Activated T-cell treated with anti-CD3 and anti-CD28 coated beads, Interleukin-2, amount 50 U/mL, for 72 hours (primary cell): Measurements from ENCODE around the gene VAV2. TPM values are rescaled to one million over a fixed set of nuclear protein-coding genes. Genes with fewer than 3 reads are reported as not detected.
"Not testable (repeated sequence)": the region's sequence is repeated elsewhere in the genome, so short reads cannot be mapped to it uniquely, and the experiment has no call there.

Experiments
- ATAC-seq, 2 donors: fragments of 150-1000 bp; cut with Tn5 transposase; replicated peaks in 1 of 2; 2 replicates each; pipeline ENCODE4 v1.10.0; 2021; ENCODE audit warnings: moderate library complexity in 2 of 2, mild to moderate bottlenecking in 1 of 2
- DNase-seq, 2 donors: peaks; one replicate each; pipeline ENCODE4 v3.0.0; 2021 to 2022; ENCODE audit warnings: mixed read lengths in 1 of 2
- H3K27ac Mint-ChIP-seq: one replicate; pipeline ENCODE4 v1.8.0; 2022; ENCODE audit warnings: mild to moderate bottlenecking, moderate library complexity, mixed read lengths
- H3K27me3 Mint-ChIP-seq: one replicate; pipeline ENCODE4 v1.8.0; 2022; ENCODE audit warnings: low read depth, mixed read lengths
- H3K36me3 Mint-ChIP-seq, 2 donors: one replicate each; pipeline ENCODE4 v1.8.0; 2022; ENCODE audit warnings: mixed read lengths in 2 of 2, mild to moderate bottlenecking in 1 of 2; ENCODE audit not compliant: insufficient read depth in 2 of 2
- H3K4me1 Mint-ChIP-seq: one replicate; pipeline ENCODE4 v1.8.0; 2022; ENCODE audit warnings: low read depth, mixed read lengths
- H3K4me3 Mint-ChIP-seq, 2 donors: one replicate each; pipeline ENCODE4 v1.8.0; 2022; ENCODE audit warnings: mild to moderate bottlenecking in 2 of 2, mixed read lengths in 2 of 2, moderate library complexity in 2 of 2
- H3K9me3 Mint-ChIP-seq, 2 donors: one replicate each; pipeline ENCODE4 v1.8.0; 2022; ENCODE audit warnings: mixed read lengths in 2 of 2
- total RNA-seq, 2 donors: library from RNA; stranded (reverse); gene quantifications; one replicate each; pipeline ENCODE4 v1.2.3, GENCODE V29; 2022

The VAV2 gene
- total RNA-seq, 2 donors from 2014 or later = 4.6 to 5.1 TPM

DNA sequence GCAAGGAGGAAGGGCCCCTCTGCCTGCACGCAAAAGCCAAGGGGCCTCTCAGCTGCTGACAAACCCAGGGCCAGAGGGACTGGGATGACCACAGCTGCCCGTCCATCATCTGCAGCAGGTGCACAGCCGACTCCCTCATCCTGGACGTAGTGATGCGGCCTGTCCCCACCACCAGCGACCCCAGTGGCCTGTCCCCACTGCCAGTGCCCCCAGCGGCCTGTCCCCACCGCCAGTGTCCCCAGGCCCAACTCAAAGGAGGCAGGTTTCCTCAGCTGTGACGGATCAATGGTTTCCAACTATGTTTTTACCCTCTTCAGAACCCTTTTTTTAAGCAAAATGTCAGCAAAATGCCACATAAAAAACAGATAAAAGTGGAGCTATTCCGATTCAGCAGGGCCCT is 62.5 kb downstream of the VAV2 start:
- Mint-ChIP-seq H3K27me3 (no peaks in the 10 kb centered on the region), H3K36me3 (no peaks in the 10 kb centered on the region), H3K27ac (no peak overlapping the region), H3K4me3 (no peak overlapping the region), H3K9me3 (peaks cover 0 to 4% of the 10 kb centered on the region in 2 donors), H3K4me1 (no peaks in the 10 kb centered on the region)
- no peak for ATAC-seq
- no peak for DNase-seq

DNA sequence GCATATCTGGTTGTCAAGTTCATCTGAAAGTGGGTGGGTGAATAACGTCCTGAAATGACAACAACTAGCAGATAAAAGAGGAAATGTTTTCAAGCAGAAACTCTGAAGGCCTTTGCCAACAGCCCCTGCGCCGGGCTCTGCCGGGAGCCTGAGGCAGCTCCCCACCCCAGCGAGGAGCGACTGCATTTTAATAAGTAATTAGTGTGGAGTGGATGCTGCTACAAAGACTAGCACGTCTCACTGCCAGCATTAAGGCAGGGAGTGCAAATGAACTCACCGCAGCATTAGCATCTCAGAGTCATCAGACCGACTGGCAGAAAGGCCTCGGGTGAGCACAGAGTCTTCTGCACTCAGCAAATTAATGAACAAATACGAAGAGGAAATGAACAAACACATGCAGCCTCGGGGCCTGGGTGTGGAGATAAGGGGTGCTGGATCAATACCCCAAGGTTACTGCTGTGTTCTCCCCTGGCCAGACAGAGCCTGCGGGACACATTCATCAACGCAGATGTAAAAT is 63.8 kb downstream of the VAV2 start:
- Mint-ChIP-seq H3K36me3 (no peaks in the 10 kb centered on the region), H3K9me3 (peaks cover 0 to 2% of the 10 kb centered on the region in 2 donors), H3K27ac (no peak overlapping the region), H3K27me3 (no peaks in the 10 kb centered on the region), H3K4me1 (no peaks in the 10 kb centered on the region), H3K4me3 (no peak overlapping the region)
- ATAC-seq (no peak), DNase-seq (no peak)

DNA sequence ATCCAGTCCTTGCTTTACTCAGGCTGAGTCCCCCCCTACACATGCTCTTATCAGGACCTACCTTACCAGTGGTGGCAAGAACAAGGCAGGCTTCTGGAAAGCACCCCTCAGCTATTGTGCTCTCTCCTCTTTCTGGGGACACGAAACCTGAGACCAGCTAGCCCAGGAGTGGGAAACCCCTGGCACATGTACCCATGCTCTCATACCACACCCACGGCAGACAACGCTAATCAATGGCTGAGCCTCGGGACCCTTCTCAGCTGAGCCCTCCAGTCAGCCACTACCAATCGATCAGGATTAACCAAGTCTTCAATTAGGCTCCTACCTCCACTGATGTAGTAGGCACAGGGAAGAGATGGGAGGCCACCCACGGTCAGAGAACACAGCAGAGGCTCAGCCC is 65.1 kb downstream of the VAV2 start:
- H3K9me3 Mint-ChIP-seq = no peaks in the 10 kb centered on the region

DNA sequence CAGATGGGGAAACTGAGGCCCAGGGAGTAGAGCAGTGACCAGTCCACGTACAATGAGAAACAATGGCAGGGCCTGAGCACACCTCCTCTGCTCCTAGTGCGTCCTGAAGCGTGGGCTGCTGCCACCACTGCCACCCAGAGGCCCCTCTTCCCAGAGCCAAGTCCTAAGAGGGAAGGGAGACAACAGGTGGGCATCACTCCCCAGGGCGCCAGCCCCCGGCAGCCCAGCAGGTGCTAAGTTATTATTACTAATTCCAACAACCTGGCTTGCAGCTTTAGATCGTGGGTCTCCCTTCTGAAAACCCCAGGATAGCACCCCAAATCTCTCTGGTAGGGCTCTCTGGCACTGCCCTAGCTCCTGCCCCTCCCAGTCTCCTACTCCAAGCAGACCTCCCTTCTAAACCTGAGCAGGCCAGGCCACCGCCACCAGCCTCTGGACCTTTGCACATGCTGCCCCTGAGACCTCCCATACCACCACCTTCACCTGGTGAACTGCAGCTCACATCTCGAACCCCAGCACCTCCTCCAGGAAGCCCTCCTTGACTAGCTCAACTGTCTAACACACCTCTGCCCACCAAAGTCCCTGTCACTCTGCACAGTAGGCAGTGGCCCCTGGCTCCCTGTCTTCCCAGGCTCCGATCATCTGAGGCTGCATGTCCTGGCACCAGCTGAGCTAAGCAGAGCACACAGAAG is 65.8 kb downstream of the VAV2 start:
- Mint-ChIP-seq H3K36me3 (no peaks in the 10 kb centered on the region), H3K27ac (no peak overlapping the region), H3K27me3 (no peaks in the 10 kb centered on the region), H3K4me1 (no peaks in the 10 kb centered on the region), H3K4me3 (no peak overlapping the region), H3K9me3 (no peaks in the 10 kb centered on the region)
- no peak for DNase-seq
- ATAC-seq = no peak

More for the DNA sequence above, 65.1 kb downstream of the VAV2 start:
- DNase-seq (no peak), ATAC-seq (no peak)
- H3K36me3 Mint-ChIP-seq = no peaks in the 10 kb centered on the region
- H3K4me3 Mint-ChIP-seq = no peak overlapping the region
- H3K4me1 Mint-ChIP-seq = no peaks in the 10 kb centered on the region
- no peaks in the 10 kb centered on the region for H3K27me3 Mint-ChIP-seq
- no peak overlapping the region for H3K27ac Mint-ChIP-seq

DNA sequence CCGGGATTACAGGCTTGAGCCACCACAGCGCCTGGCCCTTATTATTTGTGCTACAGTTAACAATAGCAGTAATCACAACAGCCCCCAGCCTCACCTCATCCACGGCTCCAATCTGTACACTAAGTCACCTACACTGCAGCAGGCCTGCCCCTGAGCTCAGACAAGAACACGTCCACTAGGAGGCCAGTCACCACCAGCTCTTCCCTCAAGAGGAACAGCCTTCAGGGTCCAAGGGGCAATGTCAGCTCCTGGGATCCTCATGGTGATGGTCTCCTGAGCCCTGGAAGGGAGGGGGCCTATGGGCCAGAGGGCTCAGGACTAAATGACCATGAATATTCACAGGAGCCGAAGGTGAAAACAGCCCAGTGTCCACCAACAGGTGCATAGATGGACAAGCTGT is 67.7 kb downstream of the VAV2 start:
- H3K4me3 Mint-ChIP-seq = no peak overlapping the region
- H3K9me3 Mint-ChIP-seq = no peaks in the 10 kb centered on the region
- H3K4me1 Mint-ChIP-seq = no peaks in the 10 kb centered on the region
- H3K27ac Mint-ChIP-seq = no peak overlapping the region
- DNase-seq (no peak), ATAC-seq (no peak)
- no peaks in the 10 kb centered on the region for H3K36me3 Mint-ChIP-seq
- H3K27me3 Mint-ChIP-seq = no peaks in the 10 kb centered on the region

DNA sequence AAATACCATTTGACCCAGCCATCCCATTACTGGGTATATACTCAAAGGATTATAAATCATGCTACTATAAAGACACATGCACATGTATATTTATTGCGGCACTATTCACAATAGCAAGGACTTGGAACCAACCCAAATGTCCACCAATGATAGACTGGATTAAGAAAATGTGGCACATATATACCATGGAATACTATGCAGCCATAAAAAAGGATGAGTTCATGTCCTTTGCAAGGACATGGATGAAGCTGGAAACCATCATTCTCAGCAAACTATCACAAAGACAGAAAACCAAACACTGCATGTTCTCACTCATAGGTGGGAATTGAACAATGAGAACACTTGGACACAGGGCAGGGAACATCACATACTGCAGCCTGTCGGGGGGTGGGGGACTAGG is 68.5 kb downstream of the VAV2 start:
- H3K4me1 Mint-ChIP-seq, H3K36me3 Mint-ChIP-seq, H3K9me3 Mint-ChIP-seq, H3K27ac Mint-ChIP-seq, H3K27me3 Mint-ChIP-seq, DNase-seq, H3K4me3 Mint-ChIP-seq, ATAC-seq: not testable (repeated sequence)

DNA sequence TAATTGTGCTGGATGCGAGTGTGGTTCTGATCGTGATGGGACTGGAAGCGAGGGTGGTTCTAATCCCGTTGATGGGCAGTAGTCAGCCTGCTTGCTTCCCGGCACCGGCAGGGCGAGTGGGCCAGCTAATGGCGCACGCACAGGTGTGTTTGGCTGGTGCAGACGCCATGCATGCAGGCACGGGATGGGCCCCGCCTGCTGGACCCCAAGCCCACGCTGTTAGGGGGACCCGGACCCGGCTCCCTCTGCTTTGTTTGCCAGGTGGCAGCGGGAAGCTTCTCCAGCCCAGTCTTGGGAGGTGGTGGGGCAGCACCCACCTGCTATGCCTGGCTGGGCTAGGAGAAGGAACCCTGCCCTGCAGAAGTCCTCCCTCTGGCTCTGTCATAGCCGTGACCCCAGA is 70.3 kb downstream of the VAV2 start:
- no peak overlapping the region for H3K4me3 Mint-ChIP-seq
- H3K27ac Mint-ChIP-seq = no peak overlapping the region
- ATAC-seq = no peak
- no peaks in the 10 kb centered on the region for H3K36me3 Mint-ChIP-seq
- H3K27me3 Mint-ChIP-seq = peaks cover 6% of the 10 kb centered on the region
- peaks cover 4% of the 10 kb centered on the region for H3K4me1 Mint-ChIP-seq
- DNase-seq = no peak
- H3K9me3 Mint-ChIP-seq = no peaks in the 10 kb centered on the region

DNA sequence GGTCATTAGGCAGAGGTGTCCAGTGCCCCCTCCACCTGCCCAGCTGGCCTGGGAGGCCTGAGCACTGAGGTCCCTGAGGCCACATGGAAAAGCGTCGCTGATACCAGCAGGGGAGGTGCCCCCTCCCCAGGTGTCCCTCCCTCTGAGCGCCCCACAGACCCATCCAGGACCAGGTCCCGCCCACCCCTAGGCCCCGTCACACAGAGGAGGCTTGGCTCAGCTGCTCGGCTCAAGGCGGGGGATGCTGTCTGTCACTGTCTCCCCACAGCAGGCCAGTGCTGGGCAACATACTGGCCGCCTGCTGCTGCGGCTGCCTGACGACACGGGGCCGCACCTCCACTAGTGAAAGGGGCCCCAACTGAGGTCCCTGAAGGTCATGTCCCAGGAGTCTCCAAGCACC is 71.7 kb downstream of the VAV2 start:
- DNase-seq (no peak), ATAC-seq (no peak)
- Mint-ChIP-seq H3K27ac (no peak overlapping the region), H3K4me1 (peaks cover 4% of the 10 kb centered on the region), H3K4me3 (no peak overlapping the region), H3K9me3 (no peaks in the 10 kb centered on the region), H3K27me3 (peaks cover 11% of the 10 kb centered on the region), H3K36me3 (no peaks in the 10 kb centered on the region)

DNA sequence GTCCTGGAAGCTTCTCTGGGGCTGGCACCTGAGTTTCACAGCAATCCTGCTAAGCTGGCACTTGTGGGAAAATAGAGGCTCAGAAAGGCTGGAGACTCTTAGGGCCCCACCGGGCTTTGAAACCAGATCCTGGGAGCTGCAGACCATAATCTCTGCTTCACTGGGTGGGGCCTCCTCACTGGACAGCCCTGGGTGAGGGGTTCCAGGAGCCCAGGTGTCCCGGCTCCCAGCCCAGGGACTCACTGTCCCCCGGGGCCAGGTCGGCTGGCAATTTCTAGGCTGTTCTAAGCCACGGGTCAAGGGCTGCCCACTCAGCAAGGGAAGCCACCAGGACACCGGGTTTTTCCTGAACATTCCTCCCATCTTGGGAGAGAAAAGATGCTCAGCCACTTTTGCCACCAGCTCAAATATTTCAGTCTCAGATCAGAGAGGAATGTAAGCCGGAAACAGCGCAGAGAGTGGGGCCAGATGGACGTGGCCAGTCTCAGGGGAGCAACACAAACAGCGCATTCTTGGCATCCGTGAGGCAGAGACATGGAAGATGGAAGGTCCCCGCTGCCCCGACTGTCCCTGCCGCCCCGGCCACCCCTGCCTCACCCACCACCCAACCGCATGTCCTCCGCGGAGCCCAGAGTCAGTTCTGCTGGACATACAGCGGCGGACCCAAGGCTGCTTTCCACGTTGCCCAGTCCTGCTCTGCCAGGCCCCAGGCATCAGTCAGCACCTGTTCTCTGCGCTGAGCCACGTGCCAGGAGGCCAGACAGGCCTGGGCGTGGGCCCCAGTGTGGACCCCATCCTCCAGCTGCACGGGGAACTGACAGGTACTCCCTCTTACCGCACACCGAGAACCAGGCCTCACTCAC is 72.6 kb downstream of the VAV2 start:
- Mint-ChIP-seq H3K36me3 (no peaks in the 10 kb centered on the region), H3K4me1 (peaks cover 4% of the 10 kb centered on the region), H3K4me3 (no peak overlapping the region), H3K27me3 (peaks cover 14% of the 10 kb centered on the region), H3K27ac (no peak overlapping the region), H3K9me3 (no peaks in the 10 kb centered on the region)
- ATAC-seq (no peak), DNase-seq (no peak)

DNA sequence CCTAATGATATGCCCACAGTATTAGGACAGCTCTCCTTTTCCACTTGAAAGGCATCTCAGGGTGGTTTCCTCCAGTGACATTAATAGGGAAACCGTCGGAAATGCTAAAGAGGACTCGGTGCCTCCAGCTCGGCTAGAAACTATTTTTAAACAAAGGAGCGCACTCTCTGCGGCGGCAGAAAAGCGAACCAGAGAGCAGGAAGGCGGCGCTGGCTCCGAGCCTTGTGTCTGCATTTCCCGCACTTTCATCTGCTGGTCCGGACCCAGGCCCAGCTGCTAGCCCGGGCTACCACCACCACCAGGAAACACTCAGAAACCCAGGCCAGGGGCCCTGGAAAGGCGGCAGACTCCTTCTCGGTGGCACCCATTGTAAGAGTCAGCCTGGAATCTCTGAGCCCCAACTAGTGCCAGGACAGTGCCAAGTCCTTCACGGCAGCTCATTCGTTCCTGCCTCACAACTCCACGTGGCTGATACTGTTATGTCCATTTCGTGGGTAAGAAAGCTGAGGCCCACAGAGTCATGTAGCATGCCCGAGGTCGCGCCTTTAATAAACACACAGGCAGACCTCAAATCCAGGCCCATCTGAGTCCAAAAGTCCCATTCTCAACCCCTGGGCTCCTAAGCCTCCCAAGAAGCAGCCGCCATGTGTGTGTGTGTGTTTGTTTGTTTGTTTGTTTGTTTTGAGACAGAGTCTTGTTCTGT is 73.9 kb downstream of the VAV2 start:
- H3K27ac Mint-ChIP-seq = no peak overlapping the region
- peaks cover 4% of the 10 kb centered on the region for H3K4me1 Mint-ChIP-seq
- H3K9me3 Mint-ChIP-seq = no peaks in the 10 kb centered on the region
- DNase-seq = no peak
- no peaks in the 10 kb centered on the region for H3K36me3 Mint-ChIP-seq
- H3K27me3 Mint-ChIP-seq = peaks cover 14% of the 10 kb centered on the region
- H3K4me3 Mint-ChIP-seq = no peak overlapping the region
- ATAC-seq = no peak

DNA sequence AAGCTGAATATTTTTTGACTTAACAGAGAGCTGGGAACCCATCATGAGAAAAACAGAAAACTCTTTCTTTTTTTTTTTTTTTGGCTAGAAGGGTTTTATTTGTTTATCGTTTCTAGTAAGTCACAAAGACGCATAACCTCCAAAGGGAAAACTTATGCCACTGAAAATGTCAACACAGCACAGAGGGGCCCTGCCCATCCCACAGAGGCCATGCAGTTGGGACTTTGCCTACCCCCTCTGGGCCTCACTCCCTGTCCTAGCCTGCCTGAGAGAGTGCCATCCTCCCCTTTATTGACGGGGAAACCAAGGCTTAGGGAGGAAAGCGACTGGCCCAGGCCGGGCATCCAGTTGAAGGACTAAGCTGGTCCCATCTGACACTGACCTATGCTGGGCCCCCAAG is 74.7 kb downstream of the VAV2 start:
- Mint-ChIP-seq H3K4me1 (peaks cover 4% of the 10 kb centered on the region), H3K4me3 (no peak overlapping the region), H3K27ac (no peak overlapping the region), H3K9me3 (no peaks in the 10 kb centered on the region), H3K36me3 (no peaks in the 10 kb centered on the region), H3K27me3 (peaks cover 14% of the 10 kb centered on the region)
- DNase-seq (no peak), ATAC-seq (no peak)

DNA sequence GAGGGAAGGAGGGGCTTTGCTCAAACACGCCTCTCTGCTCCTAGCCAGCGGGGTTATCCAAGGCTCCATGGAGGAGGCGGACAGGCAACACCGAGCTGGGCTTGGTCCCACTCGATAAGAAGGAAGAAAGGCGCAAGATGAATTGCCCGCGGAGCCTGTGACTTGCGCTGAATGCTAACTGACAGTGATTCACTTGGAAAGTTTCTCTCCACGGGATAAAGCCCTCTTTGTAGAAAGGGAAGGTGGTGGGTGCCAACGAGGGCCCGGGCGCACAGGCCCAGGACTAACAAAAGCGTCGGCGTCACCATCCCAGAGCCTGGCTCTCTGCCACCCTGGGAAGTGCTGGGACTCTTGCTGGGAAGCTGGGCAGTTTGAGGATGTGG is 76.0 kb downstream of the VAV2 start:
- no peak for ATAC-seq
- Mint-ChIP-seq H3K9me3 (no peaks in the 10 kb centered on the region), H3K27me3 (peaks cover 14% of the 10 kb centered on the region), H3K36me3 (no peaks in the 10 kb centered on the region), H3K4me3 (no peak overlapping the region), H3K27ac (no peak overlapping the region), H3K4me1 (peaks cover 4% of the 10 kb centered on the region)
- DNase-seq = no peak

DNA sequence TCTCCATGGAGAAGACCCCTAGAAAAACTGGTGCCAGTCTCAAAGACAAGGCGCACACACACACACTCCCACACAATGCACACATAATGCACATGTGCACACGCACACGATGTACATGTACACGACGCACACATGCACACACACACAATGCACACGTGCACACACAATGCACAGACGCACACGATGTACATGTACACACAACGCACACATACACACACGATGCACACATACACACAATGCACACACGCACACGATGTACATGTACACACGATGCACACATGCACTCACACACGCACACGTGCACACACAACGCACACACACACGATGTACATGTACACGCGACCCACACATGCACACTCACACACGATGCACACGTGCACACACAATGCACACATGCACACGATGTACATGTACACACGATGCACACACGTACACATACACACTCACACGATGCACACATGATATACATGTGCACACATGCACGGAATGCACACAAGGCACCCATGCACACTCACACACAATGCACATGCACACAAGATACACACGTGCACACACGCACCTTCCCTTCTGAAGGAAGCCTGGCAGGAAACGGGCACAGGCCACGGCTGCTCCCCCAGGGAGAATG is 76.5 kb downstream of the VAV2 start:
- peaks cover 4% of the 10 kb centered on the region for H3K4me1 Mint-ChIP-seq
- H3K9me3 Mint-ChIP-seq = no peaks in the 10 kb centered on the region
- no peaks in the 10 kb centered on the region for H3K36me3 Mint-ChIP-seq
- H3K4me3 Mint-ChIP-seq = no peak overlapping the region
- DNase-seq (no peak), ATAC-seq (no peak)
- peaks cover 14% of the 10 kb centered on the region for H3K27me3 Mint-ChIP-seq
- no peak overlapping the region for H3K27ac Mint-ChIP-seq
